OCI-LY1 (cell line): ENCODE results near the gene OGDHL.

ENCODE experiments used
- H2AFZ ChIP-seq: fragments of 200-600 bp; sonication (generic), shearing (Covaris generic); 2 replicates; pipeline ENCODE4 v1.6.0; 2014; ENCODE audit warnings: antibody characterized with exemption, mild to moderate bottlenecking, low read length
- H3F3A ChIP-seq: fragments of 200-600 bp; sonication (generic), shearing (Covaris generic); 2 replicates; pipeline ENCODE4 v1.6.0; 2014; ENCODE audit warnings: mild to moderate bottlenecking, antibody characterized with exemption, low read length, moderate library complexity; ENCODE audit not compliant: insufficient read depth
- H3K27ac ChIP-seq: fragments of 200-600 bp; sonication (generic); 2 replicates; pipeline ENCODE4 v1.5.1; 2014; ENCODE audit warnings: low read length, mixed run types, mild to moderate bottlenecking, low read depth; ENCODE audit not compliant: poor library complexity, severe bottlenecking
- H3K27me3 ChIP-seq: fragments of 200-600 bp; sonication (generic); 2 replicates; pipeline ENCODE4 v1.6.0; 2014; ENCODE audit warnings: antibody characterized with exemption, mild to moderate bottlenecking, low read length, moderate library complexity; ENCODE audit not compliant: insufficient read depth
- H3K36me3 ChIP-seq: fragments of 200-600 bp; sonication (generic); 2 replicates; pipeline ENCODE4 v1.6.1; 2014; ENCODE audit warnings: mild to moderate bottlenecking, antibody characterized with exemption, low read length, moderate library complexity, mixed read lengths; ENCODE audit not compliant: insufficient read depth
- H3K4me1 ChIP-seq: fragments of 200-600 bp; sonication (generic); 2 replicates; pipeline ENCODE4 v1.5.1; 2014; ENCODE audit warnings: mild to moderate bottlenecking, low read length, moderate library complexity; ENCODE audit not compliant: insufficient read depth, severe bottlenecking
- H3K4me2 ChIP-seq: fragments of 200-600 bp; sonication (generic), shearing (Covaris generic); 2 replicates; pipeline ENCODE4 v1.6.1; 2014; ENCODE audit warnings: low read length
- H3K4me3 ChIP-seq: fragments of 200-600 bp; sonication (generic); 2 replicates; pipeline ENCODE4 v1.5.1; 2014; ENCODE audit warnings: low read length, low read depth, mild to moderate bottlenecking, mixed read lengths; ENCODE audit not compliant: poor library complexity, severe bottlenecking
- H3K79me2 ChIP-seq: fragments of 200-600 bp; shearing (Covaris generic); 2 replicates; pipeline ENCODE4 v1.6.1; 2016; ENCODE audit warnings: mixed run types, low read length, mixed read lengths; ENCODE audit not compliant: insufficient read depth
- H3K9ac ChIP-seq: fragments of 200-600 bp; sonication (generic), shearing (Covaris generic); 2 replicates; pipeline ENCODE4 v1.6.1; 2014; ENCODE audit warnings: mild to moderate bottlenecking, low read length, mixed read lengths
- H3K9me2 ChIP-seq: fragments of 200-600 bp; sonication (generic), shearing (Covaris generic); 2 replicates; pipeline ENCODE4 v1.6.1; 2014; ENCODE audit warnings: low read depth, mild to moderate bottlenecking, low read length, mixed read lengths
- H3K9me3 ChIP-seq: fragments of 200-600 bp; shearing (Covaris generic); 2 replicates; pipeline ENCODE4 v1.6.1; 2014; ENCODE audit warnings: low read length, mixed read lengths
- H4K20me1 ChIP-seq: fragments of 200-600 bp; sonication (generic), shearing (Covaris generic); 2 replicates; pipeline ENCODE4 v1.6.0; 2016; ENCODE audit warnings: mild to moderate bottlenecking, low read length; ENCODE audit not compliant: insufficient read depth
- EZH2 ChIP-seq: fragments of 200-600 bp; sonication (generic), shearing (Covaris generic); IDR thresholded peaks from 2 replicates; pipeline ENCODE4 v1.8.0; 2017; ENCODE audit warnings: borderline replicate concordance, mixed run types, mild to moderate bottlenecking, antibody characterized with exemption, low read length, moderate library complexity, mixed read lengths
- TF ChIP-seq, protein P1 (sequence below): fragments of 200-600 bp; sonication (generic), shearing (Covaris generic); IDR thresholded peaks from 2 replicates; pipeline ENCODE4 v1.5.1; 2017; ENCODE audit warnings: mild to moderate bottlenecking, antibody characterized with exemption, low read length, moderate library complexity, mixed read lengths

The OGDHL gene

GRCh38 chr10:49741108-49741995 lies 20.8 kb downstream of the OGDHL start:
- Histone ChIP-seq H3K4me2 (no peak overlapping the region), H3K9ac (no peak overlapping the region), H3K79me2 (no peaks in the 10 kb centered on the region), H3K36me3 (no peaks in the 10 kb centered on the region), H3K27ac (no peak overlapping the region), H3K9me2 (no peaks in the 10 kb centered on the region), H3K4me1 (no peaks in the 10 kb centered on the region), H3F3A (no peaks in the 10 kb centered on the region), H3K27me3 (no peaks in the 10 kb centered on the region), H3K4me3 (no peak overlapping the region), H3K9me3 (no peaks in the 10 kb centered on the region), H4K20me1 (no peaks in the 10 kb centered on the region), H2AFZ (no peak overlapping the region)
- no peak for TF ChIP-seq EZH2
- TF ChIP-seq, protein P1, sequence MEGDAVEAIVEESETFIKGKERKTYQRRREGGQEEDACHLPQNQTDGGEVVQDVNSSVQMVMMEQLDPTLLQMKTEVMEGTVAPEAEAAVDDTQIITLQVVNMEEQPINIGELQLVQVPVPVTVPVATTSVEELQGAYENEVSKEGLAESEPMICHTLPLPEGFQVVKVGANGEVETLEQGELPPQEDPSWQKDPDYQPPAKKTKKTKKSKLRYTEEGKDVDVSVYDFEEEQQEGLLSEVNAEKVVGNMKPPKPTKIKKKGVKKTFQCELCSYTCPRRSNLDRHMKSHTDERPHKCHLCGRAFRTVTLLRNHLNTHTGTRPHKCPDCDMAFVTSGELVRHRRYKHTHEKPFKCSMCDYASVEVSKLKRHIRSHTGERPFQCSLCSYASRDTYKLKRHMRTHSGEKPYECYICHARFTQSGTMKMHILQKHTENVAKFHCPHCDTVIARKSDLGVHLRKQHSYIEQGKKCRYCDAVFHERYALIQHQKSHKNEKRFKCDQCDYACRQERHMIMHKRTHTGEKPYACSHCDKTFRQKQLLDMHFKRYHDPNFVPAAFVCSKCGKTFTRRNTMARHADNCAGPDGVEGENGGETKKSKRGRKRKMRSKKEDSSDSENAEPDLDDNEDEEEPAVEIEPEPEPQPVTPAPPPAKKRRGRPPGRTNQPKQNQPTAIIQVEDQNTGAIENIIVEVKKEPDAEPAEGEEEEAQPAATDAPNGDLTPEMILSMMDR, result no peak

- no peaks in the 10 kb centered on the region for H3K27me3 ChIP-seq
- H3K4me2 ChIP-seq, result no peak overlapping the region
- H3K9me3 ChIP-seq, result no peaks in the 10 kb centered on the region
- H3K4me3 ChIP-seq, result no peak overlapping the region
- no peak overlapping the region for H3K9ac ChIP-seq
- H2AFZ ChIP-seq, result no peak overlapping the region
- H4K20me1 ChIP-seq, result no peaks in the 10 kb centered on the region
- H3K9me2 ChIP-seq, result no peaks in the 10 kb centered on the region
- H3K36me3 ChIP-seq, result no peaks in the 10 kb centered on the region
- TF ChIP-seq EZH2, result no peak
- TF ChIP-seq, protein P1, result no peak
- H3K4me1 ChIP-seq, result no peaks in the 10 kb centered on the region
- H3K79me2 ChIP-seq, result no peaks in the 10 kb centered on the region
- H3F3A ChIP-seq, result no peaks in the 10 kb centered on the region
- H3K27ac ChIP-seq, result no peak overlapping the region
Measured at GRCh38 chr10:49740346-49741107, 21.6 kb downstream of the OGDHL start.

DNA sequence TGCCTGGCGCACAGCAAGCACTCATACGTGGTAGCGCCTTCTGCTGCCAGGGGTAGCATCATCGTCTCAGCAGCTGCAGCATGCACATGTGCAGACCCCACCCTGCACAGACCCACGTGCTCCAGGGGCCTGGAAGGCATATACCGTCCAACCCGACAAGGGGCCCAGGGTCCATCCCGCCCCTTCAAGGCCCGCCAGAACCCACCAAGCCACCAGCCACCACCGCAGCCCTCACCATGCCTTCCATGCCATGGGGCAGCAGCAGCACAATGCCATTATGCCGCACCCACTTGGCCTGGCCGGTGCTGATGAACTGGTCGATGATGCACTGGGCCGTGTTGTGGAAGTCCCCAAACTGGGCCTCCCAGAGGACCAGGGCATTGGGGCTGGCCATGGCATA lies 22.7 kb downstream of the OGDHL start:
- Histone ChIP-seq H3K9ac (no peak overlapping the region), H3F3A (no peaks in the 10 kb centered on the region), H3K4me1 (no peaks in the 10 kb centered on the region), H3K9me3 (no peaks in the 10 kb centered on the region), H3K27me3 (no peaks in the 10 kb centered on the region), H3K9me2 (no peaks in the 10 kb centered on the region), H4K20me1 (no peaks in the 10 kb centered on the region), H3K36me3 (no peaks in the 10 kb centered on the region), H3K27ac (no peak overlapping the region), H3K79me2 (no peaks in the 10 kb centered on the region), H3K4me3 (no peak overlapping the region), H2AFZ (no peak overlapping the region), H3K4me2 (no peak overlapping the region)
- no peak for TF ChIP-seq EZH2
- TF ChIP-seq, protein P1, result no peak
